GM21825 (cell line): ENCODE data around the gene GOLGA6L25.
"Not testable (repeated sequence)": the region's sequence is repeated elsewhere in the genome, so short reads cannot be mapped to it uniquely, and the experiment has no call there.

ENCODE experiments used
- ATAC-seq: cut with Tn5 transposase; IDR thresholded peaks from one replicate; pipeline ENCODE4 v1.9.1; 2021; ENCODE audit warnings: mild to moderate bottlenecking, moderate library complexity; ENCODE audit not compliant: unreplicated experiment

GOLGA6L25 gene

GRCh38 chr15:28553268-28553667 lies at the start of gene GOLGA6L25:
Gene GOLGA6L25 (plus strand): TSS chr15:28553568. CDS start chr15:28553629, 61 bp downstream.
- ATAC-seq: not testable (repeated sequence)

- ATAC-seq: not testable (repeated sequence)
Measured at GRCh38 chr15:28508217-28508889, 45.0 kb upstream of the GOLGA6L25 start.

DNA sequence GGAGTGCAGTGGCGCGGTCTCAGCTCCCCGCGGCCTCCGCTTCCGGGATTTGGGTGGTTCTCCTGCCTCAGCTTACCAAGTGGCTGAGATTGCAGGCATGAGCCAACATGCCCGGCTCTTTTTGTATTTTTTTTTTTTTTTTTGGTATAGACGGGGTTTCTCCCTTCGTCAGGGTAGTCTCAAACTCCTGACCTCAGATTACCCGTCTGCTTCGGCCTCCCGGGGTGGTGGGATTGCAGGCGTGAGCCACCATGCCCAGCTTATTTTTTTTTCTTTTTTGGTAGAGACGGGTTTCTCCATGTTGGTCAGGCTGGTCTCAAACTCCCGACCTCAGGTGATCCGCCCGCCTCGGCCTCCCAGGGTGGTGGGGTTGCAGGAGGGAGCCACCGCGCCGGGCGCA lies 39.2 kb upstream of the GOLGA6L25 start:
- not testable (repeated sequence) for ATAC-seq

- ATAC-seq: not testable (repeated sequence)
Measured at GRCh38 chr15:28515208-28515607, 38.2 kb upstream of the GOLGA6L25 start.

- ATAC-seq: not testable (repeated sequence)
Measured at GRCh38 chr15:28532954-28533353, 20.4 kb upstream of the GOLGA6L25 start, which contains the start of gene GOLGA8G. Gene GOLGA8G (minus strand): TSS chr15:28532971. CDS start chr15:28532909, 62 bp downstream.

- ATAC-seq: not testable (repeated sequence)
Measured at GRCh38 chr15:28573351-28573750, 20.0 kb downstream of the GOLGA6L25 start.

DNA sequence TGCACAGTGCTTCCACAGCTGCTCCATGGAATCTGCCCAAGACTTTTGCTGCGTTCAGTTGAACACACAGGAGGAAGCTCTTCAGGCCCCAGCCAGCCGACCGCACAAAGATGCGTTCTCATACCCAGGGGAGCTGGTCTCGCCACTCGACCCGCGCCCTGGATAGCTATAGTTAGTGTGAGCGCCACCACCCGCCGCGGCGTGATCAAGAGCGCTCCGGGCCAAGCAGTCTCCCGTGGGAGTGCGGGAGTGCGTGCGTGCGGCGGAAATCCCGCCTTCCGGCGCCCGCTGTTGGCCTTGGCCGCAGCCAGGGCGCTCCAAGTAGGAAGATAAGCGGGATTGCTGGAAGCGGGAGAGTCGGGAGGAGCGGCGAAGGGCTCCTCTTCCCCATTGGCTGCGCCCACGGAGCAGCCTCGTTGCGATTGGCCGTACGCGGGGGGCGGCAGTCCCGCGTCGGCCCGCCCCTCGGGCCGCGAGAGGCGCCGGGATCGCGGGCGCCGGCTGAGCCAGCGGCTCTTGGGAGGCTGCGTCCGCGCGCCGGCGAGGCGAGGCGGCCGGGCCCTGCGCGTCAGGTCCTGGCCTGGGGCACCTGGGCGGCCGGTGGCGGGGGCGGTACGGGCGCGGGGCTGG lies 35.7 kb downstream of the GOLGA6L25 start:
- ATAC-seq: not testable (repeated sequence)

DNA sequence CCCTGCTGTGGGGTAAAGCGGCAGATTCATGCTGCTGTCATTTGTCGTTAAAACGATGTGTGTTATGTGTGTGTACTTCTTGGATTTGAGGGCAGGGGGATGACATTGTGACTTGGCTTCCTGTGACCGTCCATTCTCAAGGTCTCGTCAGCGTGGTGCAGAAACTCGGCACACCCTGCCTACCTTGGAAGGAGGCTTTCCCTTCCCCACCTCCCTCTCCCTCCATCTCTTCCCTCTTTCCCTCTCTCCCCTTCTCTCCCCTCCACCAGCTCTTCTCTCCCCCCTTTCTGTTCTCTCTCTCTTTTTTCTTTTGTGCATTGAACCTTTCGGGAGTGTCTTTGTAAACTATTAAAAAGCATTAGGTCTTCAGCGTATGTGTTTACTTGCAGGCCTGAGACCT lies 36.4 kb downstream of the GOLGA6L25 start:
- not testable (repeated sequence) for ATAC-seq

DNA sequence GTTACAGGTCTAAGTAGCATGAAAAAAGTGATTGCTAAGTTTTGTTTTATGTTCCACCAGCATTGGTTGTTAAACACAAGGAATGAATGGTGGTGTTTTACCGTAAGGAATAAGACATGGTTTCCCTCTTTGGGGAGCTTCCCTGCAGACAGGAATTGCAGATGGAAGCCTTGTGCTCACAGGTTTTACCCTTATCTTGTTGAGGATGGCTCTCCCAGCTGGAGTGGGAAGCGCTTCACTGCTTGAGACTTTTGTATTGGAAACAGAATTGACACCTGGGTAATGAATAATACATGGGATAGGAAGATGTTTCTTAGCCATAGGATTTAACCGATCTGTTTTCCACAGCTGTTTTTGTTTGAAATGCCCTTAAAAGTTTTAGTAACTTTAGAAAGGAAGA lies 39.0 kb downstream of the GOLGA6L25 start:
- ATAC-seq: not testable (repeated sequence)

GRCh38 chr15:28593424-28594129 lies 40.2 kb downstream of the GOLGA6L25 start:
- ATAC-seq: not testable (repeated sequence)

DNA sequence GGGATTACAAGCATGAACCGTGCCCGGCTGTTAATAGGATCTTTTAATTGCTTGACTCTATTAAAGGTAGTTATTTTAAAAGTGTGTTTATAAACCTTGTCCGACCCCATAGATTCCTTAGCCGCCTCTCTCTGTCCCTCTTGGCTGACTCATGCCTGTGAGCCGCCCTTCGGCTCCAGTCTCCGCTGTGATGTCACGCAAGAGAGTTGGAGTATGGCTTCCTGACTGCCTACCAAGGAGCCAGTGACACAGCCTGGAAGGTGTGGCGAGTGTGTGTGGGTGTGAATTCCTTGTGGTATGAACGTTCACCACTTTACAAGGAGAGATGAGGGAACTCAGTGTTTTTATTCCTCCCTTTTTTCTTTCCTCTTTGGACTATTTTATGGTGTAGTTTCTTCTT lies 44.1 kb downstream of the GOLGA6L25 start:
- ATAC-seq: not testable (repeated sequence)

DNA sequence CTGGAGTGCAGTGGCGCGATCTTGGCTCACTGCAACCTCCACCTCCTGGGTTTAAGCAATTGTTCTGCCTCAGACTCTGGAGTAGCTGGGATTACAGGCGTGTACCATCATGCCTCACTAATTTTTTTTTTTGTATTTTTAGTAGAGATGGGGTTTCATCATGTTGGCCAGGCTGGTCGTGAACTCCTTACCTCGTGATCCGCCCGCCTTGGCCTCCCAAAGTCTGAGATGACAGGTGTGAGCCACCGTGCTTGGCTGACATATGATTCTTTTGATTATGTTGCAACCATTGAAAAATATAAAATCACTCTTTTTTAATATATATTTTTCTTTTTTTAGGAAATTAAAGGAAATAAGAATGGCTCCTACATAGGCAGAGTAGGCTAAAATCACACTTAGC lies 44.8 kb downstream of the GOLGA6L25 start:
- not testable (repeated sequence) for ATAC-seq

GRCh38 chr15:28602152-28602551 lies 48.8 kb downstream of the GOLGA6L25 start:
- not testable (repeated sequence) for ATAC-seq
